Left lobe of liver (tissue), 2 donors: ENCODE measurements around the gene SLC1A5. TPM values are rescaled to one million over a fixed set of nuclear protein-coding genes. Genes with fewer than 3 reads are reported as not detected.
"Not testable (repeated sequence)": the region's sequence is repeated elsewhere in the genome, so short reads cannot be mapped to it uniquely, and the experiment has no call there.

Experiments used
- ATAC-seq: fragments of 200-7000 bp; cut with Tn5 transposase; one replicate; pipeline ENCODE4 v1.9.1; 2020; ENCODE audit warnings: mild to moderate bottlenecking, moderate library complexity
- DNase-seq: peaks from one replicate; pipeline ENCODE4 v3.0.0-alpha.2; 2020; ENCODE audit warnings: low spot score
- total RNA-seq: library from RNA; stranded (reverse); gene quantifications from one replicate; pipeline ENCODE4 v1.2.1, GENCODE V29; 2021
- donor health status: DM: no; HTN: no; CAD: no; lungs with moderate emphysema.
- donor health status: DM: no; HTN: yes; CAD: no.

The SLC1A5 gene
- 3.8 TPM for total RNA-seq

DNA sequence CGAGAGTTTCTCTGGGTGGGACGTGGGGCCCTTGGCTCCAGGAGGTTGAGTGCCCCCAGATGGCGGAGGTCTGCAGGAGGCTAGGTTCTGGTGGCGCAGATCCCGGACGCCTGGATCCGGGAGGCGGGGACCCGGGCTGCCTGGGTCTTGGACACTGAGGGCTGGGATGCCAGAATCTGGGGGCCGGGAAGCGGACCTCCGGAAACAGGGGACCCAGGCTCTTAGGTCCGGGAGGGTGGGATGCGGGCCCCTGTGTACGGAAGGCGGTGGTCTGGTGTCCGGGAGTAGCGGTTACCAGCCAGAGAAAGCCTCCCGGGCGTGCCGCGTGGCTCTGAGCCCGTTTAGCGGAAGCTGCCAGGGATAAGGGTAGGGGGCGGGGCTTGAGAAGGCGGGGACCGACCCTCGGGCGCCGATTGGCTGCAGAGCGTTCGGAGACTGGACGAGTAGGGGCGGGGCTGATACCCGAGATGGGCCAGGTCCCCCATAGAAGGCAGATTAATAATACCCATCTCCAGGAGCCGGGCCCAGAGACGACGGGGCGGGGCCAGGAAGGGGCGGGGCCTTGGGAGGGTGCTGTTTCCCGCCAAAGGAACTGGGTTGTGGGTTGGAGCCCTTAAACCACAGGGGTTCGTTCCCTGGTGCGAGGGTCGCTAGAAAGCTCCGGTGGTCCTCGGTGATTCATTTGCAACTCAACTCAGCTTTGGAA, at the start of gene SLC1A5:
Gene SLC1A5, minus strand, starts transcription at position 333 of the 706 bp plus-strand sequence. CDS start 629 bp downstream, outside the sequence.
- ATAC-seq (peak; percentile 84), DNase-seq (peak; percentile 86)

DNA sequence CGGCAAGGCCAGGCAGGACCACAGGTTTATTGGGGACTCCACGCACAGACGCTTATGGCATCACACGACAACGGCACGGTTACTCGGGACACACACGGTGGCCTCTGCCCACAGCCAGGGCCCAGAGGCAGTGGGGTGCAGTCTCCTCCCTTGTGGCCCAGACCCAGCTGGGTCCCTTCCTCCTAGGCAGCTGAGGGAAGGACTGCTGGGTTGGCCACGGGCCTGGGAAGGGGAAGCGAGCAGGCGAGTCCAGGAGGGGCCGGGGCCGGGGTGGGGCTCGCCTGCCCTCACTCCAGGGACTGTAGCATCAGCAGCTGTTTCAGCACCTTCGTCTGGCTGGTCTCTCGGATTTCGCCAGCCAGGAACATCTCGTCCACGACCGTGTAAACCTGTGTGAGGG, 49.8 kb upstream of the SLC1A5 start:
- ATAC-seq (no peak), DNase-seq (no peak)

DNA sequence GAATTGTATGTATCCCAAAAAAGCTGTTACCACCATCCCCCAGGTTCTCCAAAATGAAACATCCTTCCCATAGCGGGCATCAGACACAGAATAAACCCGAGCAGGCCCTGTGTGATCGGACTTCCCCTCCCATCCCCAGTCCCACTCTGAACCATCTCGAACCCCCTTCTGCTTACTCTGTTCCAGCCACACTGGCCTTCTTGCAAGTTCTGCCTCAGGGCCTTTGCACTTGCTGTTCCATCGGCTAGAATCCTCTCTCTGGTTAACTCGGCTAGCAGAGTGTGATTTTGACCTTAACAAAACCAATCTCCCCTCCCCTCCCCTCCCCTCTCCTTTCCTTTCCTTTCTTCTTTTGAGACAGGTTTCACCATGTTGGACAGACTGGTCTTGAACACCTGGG, 46.6 kb upstream of the SLC1A5 start:
- no peak for DNase-seq

DNA sequence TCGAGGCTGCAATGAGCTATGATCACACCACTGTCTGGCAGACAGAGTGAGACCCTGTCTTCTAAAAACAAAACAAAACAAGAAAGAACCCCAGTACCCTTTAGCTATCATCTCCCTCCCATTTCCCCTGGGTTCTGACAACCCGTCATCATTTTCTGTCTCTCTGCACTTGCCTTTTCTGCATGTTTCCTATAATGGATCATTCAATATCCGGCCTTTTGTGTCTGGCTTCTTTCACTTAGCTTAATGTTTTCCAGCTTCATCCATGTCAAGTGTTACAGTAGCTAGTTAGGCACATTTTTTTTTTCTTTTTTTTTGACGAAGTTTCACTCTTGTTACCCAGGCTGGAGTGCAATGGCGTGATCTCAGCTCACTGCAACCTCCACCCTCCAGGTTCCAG, 45.7 kb upstream of the SLC1A5 start:
- ATAC-seq (no peak), DNase-seq (no peak)

More for the DNA sequence above, 46.6 kb upstream of the SLC1A5 start:
- ATAC-seq: no peak

DNA sequence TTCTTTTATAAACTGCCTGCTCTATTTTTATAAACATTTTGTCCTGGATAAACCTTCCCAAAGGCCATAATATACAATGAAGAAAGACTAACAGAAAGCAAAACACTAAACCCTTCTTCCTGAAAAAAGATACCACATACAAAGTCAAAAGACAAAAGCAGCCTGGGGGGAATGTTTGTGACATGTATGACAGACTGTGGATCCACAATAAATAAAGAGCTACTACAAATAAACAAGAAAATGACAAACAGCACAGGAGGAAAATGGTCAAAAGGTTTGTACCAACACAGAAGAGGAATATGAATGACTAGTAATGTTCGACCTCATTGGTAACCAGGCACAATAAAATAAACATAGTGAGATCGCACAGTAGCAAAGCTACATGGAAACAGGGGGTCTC, 42.5 kb upstream of the SLC1A5 start:
- no peak for ATAC-seq
- no peak for DNase-seq

DNA sequence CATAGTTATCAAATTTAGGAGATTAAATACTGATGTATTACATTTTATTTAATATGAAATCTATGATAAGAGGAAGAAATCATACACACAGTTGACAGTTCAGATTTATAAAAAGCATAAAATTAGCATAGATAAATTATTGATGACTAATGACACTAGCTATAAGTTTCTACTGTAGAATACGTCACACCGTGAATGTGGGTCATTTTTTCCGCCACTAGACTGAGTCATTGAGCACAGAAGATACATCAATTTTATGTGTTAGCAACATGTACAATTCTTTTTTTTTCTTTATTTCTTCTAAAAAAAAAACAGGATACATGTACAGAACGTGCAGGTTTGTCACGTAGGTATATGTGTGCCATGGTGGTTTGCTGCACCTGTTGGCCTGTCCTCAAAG, 40.1 kb upstream of the SLC1A5 start:
- DNase-seq: no peak
- ATAC-seq: no peak

DNA sequence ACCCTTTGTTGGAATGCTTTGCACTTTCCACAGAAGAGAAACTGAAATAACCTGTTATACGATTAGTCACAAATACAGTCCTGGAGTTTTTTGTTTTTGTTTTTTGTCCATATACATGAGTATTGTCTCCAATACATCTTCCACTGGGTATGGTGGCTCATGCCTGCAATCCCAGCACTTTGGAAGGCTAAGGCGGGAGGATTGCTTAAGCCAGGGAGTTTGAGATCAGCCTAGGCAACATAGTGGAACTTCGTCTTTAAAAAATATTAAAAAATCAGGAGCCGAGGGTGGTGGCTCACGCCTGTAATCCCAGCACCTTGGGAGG, 37.3 kb upstream of the SLC1A5 start:
- ATAC-seq: no peak

DNA sequence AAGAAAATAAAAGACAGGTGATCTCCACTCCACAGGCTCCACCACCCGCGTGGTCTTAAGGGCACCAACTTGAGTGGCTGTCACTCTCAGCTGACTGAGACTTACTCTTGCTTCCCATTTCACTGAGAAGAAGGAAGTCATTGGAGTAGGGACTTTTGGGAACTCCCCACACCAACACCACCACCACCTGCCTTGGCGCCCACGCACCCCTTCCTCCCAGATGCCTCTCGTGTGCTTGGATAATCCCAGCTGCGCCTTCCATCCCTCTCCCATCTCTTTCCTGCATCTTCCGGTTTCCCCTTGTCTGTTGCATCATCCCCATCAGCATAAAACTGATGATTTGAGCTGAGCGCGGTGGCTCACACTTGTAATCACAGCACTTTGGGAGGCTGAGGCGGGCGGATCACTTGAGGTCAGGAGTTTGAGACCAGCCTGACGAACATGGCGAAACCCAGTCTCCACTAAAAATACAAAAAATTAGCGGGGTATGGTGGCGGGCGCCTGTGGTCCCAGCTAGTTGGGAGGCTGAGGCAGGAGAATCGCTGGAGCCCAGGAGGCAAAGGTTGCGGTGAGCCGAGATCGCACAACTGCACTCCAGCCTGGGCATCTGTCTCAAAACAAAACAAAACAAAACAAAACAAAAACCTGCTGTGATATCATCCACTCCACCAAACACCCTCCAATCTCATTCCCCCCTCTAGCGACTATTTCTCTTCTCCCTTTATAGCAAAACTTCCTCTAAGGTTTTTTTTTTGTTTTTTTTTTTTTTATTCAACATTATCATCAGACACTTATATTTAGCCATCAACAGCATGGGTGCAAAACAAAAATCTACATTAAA, 36.7 kb upstream of the SLC1A5 start:
- DNase-seq (no peak), ATAC-seq (peak; percentile 50)

More for the DNA sequence above, 37.3 kb upstream of the SLC1A5 start:
- DNase-seq: no peak

DNA sequence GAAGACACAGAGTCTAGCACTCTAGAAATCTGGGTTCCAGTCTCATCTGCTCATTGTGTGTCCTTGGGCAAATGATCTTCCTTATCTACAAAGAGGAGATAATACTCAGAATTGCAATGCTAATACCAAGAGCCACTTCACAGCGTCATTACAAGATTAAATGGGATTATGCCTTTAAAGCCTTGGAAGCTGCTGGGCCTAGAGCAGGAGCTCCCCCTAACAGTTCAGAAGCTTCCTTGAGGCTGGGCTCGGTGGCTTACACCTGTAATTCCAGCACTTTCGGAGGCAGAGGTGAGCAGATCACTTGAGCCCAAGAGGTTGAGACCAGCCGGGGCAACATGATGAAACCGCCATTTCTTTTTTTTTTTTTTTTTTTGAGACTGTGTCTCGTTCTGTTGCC, 34.7 kb upstream of the SLC1A5 start:
- ATAC-seq (no peak), DNase-seq (no peak)

DNA sequence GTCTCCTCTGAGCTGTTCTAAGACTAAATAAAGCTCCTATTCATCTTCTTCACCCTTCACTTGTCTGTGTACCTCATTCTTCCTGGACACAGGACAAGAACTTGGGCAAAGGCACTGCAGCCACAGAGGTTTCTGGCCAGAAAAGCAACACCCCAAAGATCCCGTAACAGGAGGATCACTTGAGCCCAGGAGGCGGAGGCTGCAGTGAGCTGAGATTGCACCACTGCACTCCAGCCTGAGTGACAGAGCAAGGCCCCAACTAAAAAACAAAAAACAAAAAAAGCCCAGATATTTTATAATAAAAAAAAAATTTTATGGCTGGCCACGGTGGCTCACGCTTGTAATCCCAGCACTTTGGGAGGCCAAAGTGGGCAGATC, 34.0 kb upstream of the SLC1A5 start:
- ATAC-seq: not testable (repeated sequence)

DNA sequence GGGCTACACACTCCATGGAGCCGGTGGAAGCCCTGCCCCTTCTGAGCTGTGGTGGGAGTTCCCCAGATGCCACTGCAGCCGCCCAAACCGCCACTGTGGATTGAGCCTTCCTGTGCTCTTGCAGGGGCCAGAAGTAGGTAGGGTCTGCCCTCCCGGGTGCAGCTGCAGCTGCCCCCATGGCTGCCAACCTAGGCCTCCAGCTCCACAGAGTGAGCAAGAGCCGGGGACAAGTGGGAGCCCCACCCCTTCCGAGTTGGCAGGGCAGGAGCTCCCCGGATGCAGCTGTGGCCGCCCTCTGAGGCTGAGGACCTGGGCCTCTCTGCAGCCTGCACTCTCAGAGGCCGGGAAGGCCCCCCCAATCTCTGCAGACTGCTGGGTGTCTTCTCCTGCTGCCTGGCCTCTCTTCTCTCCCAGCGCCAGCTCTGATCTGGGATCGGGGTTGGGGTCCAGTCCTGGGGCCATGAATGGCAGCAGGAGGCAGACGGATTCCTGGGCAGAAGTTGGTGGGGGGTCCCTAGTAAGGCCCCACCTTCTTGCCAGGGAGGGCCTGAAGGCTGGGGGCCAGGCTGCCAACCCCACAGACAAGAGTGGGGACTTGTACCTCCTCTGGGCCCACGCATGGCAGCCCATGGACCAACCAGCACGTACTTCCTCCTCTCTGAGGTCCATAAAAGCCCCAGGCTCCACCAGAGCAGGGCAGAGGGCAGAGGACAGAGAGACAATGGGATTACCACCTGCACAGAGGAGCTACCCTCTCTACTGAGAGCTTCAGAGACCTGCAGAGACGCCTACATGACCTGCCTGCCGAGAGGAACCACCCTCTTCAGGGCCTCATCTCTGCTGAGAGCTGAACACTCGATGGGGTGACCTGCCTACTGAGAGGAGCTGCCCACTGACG, 33.4 kb upstream of the SLC1A5 start:
- ATAC-seq: no peak
- DNase-seq: no peak

More for the DNA sequence above, 34.0 kb upstream of the SLC1A5 start:
- not testable (repeated sequence) for DNase-seq

DNA sequence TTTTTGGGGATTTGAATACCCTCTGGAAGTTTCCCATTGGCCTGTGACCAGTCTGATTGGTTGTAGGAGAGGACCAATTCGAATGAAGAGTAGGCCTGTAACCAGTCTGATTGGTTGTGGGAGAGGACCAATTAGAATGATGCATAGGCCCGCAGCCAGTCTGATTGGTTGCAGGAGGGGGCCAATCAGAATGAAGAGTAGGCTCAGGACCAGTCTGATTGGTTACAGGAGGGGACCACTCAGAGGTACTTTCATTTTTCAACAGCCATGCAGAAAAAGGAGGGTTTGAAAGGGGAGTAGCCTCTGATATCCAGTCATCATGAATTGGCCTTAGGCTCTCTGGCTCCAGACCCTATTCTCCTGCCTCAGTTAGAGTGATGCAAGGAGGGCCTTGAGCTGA, 30.4 kb upstream of the SLC1A5 start:
- ATAC-seq: no peak
- no peak for DNase-seq

DNA sequence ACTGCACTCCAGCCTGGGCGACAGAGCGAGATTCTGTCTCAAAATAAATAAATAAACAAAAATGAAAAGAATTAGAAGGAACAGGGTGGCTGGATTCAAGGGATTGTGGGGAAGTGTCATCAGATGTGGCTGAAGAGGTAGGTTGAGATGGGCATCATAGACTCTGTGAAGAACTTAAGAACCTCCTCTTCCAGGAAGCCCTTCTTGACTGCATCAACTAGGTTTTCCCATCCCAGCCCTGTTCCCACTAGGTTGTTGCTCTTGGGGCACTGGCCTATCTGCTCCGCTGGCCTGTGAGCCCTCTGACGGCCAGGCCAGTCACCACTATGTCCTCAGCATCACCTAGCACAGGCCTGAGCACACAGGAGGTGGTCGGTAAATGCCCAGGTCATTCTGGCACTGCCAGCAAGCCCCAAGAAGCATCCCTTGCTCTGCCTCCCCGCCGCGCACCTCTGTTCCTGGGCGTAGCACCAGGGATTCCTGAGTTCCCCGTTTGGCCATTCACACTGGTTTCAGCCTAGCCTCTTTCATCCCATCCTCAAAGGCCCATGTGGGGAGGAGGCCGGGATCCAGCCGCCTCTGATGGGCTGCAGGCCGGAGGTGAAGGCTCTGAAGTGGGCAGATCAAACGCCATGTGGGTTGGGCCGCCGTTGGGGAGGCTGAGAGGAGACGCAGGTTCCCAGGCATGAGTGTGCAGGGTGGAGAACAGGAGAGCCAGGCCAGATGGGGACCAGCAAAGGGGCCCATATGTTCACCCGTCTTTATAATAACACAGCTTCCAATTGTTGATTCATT, 27.6 kb upstream of the SLC1A5 start:
- no peak for DNase-seq
- ATAC-seq: no peak

DNA sequence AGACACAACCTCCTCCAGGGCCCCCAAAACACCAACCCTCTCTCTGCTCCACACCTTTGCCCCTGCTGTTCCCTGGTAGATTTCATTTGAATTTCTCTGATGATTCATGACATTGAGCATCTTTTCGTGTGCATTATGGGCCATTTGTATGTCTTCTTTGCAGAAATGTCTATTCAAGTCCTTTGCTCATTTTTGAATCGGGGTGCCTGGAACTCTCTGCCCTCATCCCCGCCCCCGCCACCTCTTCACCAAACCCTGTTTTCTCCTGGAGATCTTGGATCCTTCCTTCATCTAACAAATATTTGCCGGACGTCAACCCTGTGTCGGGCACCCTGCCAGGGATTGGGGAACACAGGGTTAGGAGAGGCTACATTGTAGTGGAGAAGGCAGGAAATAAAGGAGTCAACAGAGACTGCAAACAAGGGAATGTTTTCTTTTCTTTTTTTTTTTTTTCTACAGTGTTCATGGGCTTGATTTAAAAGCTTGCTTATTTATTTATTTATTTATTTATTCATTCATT, 25.5 kb upstream of the SLC1A5 start:
- DNase-seq: peak; percentile 79
- peak; percentile 87 for ATAC-seq

DNA sequence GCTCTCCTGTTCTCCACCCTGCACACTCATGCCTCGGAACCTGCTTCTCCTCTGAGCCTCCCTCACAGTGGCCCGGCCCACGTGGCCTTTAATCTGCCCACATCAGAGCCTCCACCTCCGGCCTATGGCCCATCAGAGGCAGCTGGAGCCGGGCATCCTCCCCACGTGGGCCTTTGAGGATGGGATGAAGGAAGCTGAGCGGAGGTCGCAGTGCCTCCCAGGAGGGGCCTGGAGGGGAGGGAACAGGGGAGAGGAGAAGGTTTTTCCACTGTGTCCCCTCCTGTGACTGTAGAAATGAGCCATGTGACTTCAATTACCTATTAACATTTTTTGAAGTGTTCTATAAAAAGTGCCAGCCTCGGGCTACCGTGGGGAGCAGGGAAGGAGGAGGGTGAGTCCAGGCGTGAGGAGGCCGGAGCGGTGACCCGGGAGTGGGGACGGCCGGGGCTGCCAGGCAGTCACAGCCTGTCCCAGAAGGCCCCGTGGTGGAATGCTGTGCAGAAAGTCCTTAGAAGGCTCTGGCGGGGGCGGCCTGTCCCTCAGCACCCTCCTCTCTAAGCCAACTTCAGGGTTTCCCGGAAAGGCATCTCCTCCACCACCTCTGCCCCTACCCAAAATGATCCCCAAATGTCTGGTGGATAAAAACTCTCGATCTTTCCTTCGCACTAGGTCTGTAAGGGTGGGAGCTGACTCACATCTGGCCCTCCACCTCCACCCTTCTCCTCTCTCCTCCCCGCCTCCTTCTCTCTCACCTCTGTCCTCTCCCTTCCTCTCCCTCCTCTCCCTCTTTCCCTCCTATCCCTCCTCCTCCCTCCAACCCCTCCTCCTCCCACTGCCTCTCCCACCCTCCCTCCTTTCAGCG, 24.8 kb upstream of the SLC1A5 start:
- no peak for DNase-seq
- ATAC-seq: peak; percentile 55

DNA sequence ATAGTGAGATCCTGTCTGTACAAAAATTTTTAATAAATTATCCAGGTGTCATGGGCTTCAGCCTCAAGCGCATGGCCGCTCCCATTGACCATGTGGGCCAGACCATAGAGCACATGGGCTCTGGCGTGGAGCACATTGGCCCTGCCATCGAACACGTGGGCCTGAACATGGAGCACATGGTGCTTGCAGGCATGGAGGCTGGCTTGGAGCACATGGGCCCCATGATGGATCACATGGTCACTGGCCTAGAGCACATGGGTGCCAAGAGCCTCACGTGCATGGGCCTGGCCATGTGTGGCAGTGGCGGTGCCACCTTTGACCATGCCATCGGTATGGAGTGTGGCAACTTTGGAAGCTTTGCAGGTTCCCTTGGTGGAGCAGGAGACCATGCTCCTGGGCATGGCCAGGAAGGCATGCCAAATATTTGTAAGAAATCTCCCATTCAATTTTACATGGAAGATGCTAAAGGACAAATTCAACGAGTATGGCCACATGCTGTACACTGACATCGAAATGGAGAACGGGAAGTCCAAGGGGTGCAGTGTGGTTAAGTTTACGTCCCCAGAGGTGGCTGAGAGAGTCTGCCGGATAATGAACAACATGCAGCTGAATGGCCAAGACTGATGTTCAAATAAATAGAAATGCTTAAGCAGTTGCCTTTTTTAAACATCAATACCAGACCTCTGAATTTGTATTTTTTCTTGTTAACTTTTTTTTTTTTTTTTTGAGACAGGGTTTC, 21.3 kb upstream of the SLC1A5 start:
- ATAC-seq: no peak

DNA sequence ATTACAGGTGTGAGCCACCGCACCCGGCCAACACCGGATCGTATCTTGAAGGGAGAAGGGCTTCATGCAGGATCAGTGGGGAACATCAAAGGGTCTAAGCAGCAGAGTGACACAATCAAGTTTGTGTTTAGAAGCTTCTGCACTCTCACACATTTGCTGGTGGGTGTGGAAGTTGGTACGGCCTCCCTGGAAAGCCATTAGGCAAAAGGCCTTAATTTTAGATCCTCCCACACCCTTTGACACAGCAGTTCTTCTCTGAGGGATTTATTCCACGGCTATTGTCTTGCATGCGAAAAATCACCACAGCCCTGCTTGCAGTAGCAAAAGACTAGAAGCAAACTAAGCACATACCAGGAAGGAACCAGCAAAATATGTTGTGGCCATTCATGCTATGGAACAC, 18.3 kb upstream of the SLC1A5 start:
- no peak for ATAC-seq
- DNase-seq: no peak

More for the DNA sequence above, 21.3 kb upstream of the SLC1A5 start:
- no peak for DNase-seq

DNA sequence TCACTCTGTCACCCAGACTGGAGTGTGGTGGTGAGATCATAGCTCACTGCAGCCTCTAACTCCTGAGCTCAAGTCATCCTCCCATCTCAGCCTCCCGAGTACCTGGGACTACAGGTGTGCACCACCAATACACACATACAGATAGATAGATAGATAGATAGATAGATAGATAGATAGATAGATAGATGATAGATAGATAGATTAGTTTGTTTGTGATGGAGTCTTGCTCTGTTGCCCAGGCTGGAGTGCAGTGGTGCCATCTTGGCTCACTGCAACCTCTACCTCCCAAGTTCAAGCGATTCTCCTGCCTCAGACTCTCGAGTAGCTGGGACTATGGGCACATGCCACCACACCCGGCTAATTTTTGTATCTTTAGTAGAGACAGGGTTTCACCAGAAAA, 16.0 kb upstream of the SLC1A5 start:
- DNase-seq, ATAC-seq: not testable (repeated sequence)

DNA sequence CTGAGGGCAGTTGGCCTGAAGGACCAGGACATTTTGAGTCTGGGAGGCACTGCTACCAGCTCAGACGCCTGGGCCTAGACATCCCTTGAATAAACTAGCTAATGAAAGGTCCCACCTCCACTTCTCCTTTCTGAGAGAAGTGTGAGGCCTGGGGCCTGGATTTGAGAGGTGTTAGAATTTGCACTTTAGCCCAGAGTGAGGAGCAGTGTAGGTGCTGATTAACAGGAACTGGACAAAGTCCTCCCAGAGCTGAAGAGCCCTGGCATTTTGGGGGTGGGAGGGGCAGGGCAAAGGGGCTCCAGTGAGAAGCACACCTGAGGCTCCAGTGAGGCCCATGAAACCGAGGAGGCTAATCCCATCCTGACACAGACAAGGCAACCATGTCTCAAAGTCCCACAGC, 15.2 kb upstream of the SLC1A5 start:
- DNase-seq (no peak), ATAC-seq (peak; percentile 80)
